IMR-90 (cell line): ENCODE results near the gene UGT1A4. TPM values are rescaled to one million over a fixed set of nuclear protein-coding genes. Genes with fewer than 3 reads are reported as not detected.
"Not testable (repeated sequence)": the region's sequence is repeated elsewhere in the genome, so short reads cannot be mapped to it uniquely, and the experiment has no call there.

Experiments used
- ATAC-seq: fragments of 200-7000 bp; cut with Tn5 transposase; 2 replicates; pipeline ENCODE4 v1.9.1; 2020; ENCODE audit warnings: low read depth, mild to moderate bottlenecking, moderate library complexity
- BruUV-seq: library from RNA; stranded (reverse); fragments of 400-500 nt; replicated peaks from 2 replicates; lab custom pipeline; 2021; lab: Mats Ljungman, UMichigan
- CTCF ChIA-PET: fragments of 300-600 bp; formaldehyde crosslinking; extraction: SDS; loops from one replicate; lab custom pipeline; 2021; ENCODE audit warnings: antibody characterized with exemption; lab: Yijun Ruan, JAX
- POLR2A ChIA-PET: fragments of 300-600 bp; sonication (Branson Sonifier 250); formaldehyde crosslinking; loops from one replicate; lab custom pipeline; 2022; ENCODE audit warnings: antibody characterized with exemption; ENCODE audit not compliant: unreplicated experiment; lab: Charles Lee
- DNase-seq: peaks from one replicate; pipeline ENCODE4 v3.0.0; 2013
- H2AFZ ChIP-seq: replicated peaks from 2 replicates; pipeline ENCODE3; 2013; ENCODE audit warnings: low read length, mild to moderate bottlenecking; ENCODE audit not compliant: poor library complexity
- H2AK5ac ChIP-seq: 2 replicates; pipeline ENCODE4 v1.6.1; 2013; ENCODE audit warnings: low read depth, low read length, inconsistent platforms
- H2AK9ac ChIP-seq: replicated peaks from 2 replicates; pipeline ENCODE3; 2013; ENCODE audit warnings: mild to moderate bottlenecking, low read depth, low read length, moderate library complexity; ENCODE audit not compliant: poor library complexity
- H2BK120ac ChIP-seq: 2 replicates; pipeline ENCODE4 v1.6.1; 2013; ENCODE audit warnings: low read depth, low read length, inconsistent platforms
- H2BK15ac ChIP-seq: 3 replicates; pipeline ENCODE4 v1.6.1; 2013; ENCODE audit warnings: low read depth, low read length, inconsistent platforms
- H2BK20ac ChIP-seq: 2 replicates; pipeline ENCODE4 v1.6.1; 2013; ENCODE audit warnings: low read depth, mild to moderate bottlenecking, inconsistent platforms, low read length, moderate library complexity
- H2BK5ac ChIP-seq: 2 replicates; pipeline ENCODE4 v1.6.1; 2013; ENCODE audit warnings: mild to moderate bottlenecking, low read depth, low read length, inconsistent platforms; ENCODE audit not compliant: poor library complexity, severe bottlenecking
- H3K14ac ChIP-seq: replicated peaks from 2 replicates; pipeline ENCODE4 v1.6.1; 2013; ENCODE audit warnings: low read depth, low read length, inconsistent platforms
- H3K18ac ChIP-seq: 2 replicates; pipeline ENCODE4 v1.6.1; 2013; ENCODE audit warnings: low read depth, low read length, control low read depth
- H3K23ac ChIP-seq: 2 replicates; pipeline ENCODE4 v1.6.1; 2013; ENCODE audit warnings: low read depth, low read length, inconsistent platforms
- H3K27ac ChIP-seq: 2 replicates; pipeline ENCODE4 v1.5.1; 2013; ENCODE audit warnings: mild to moderate bottlenecking, control low read depth, low read length; ENCODE audit not compliant: insufficient read depth
- H3K27me3 ChIP-seq: 2 replicates; pipeline ENCODE4 v1.6.1; 2013; ENCODE audit warnings: low read length; ENCODE audit not compliant: control insufficient read depth, insufficient read depth
- H3K36me3 ChIP-seq: 2 replicates; pipeline ENCODE4 v1.6.1; 2013; ENCODE audit warnings: low read length, mixed read lengths; ENCODE audit not compliant: control insufficient read depth, insufficient read depth
- H3K4ac ChIP-seq: 2 replicates; pipeline ENCODE4 v1.6.1; 2013; ENCODE audit warnings: low read depth, low read length, inconsistent platforms
- H3K4me1 ChIP-seq: 2 replicates; pipeline ENCODE4 v1.6.1; 2013; ENCODE audit warnings: low read length, mixed read lengths; ENCODE audit not compliant: control insufficient read depth, insufficient read depth
- H3K4me2 ChIP-seq: 2 replicates; pipeline ENCODE4 v1.6.1; 2013; ENCODE audit warnings: low read depth, mild to moderate bottlenecking, control low read depth, low read length, moderate library complexity
- H3K4me3 ChIP-seq: 2 replicates; pipeline ENCODE4 v1.5.1; 2013; ENCODE audit warnings: low read depth, mild to moderate bottlenecking, control low read depth, low read length, moderate library complexity; ENCODE audit not compliant: insufficient read depth
- H3K56ac ChIP-seq: 2 replicates; pipeline ENCODE4 v1.6.1; 2013; ENCODE audit warnings: low read length, inconsistent platforms; ENCODE audit not compliant: insufficient read depth; ENCODE audit errors: extremely low read depth
- H3K79me1 ChIP-seq, 2 experiments: 2 replicates each; pipeline ENCODE4 v1.6.1; 2013; ENCODE audit warnings: low read length in 2 of 2, inconsistent platforms in 1 of 2, low read depth in 1 of 2
- H3K9ac ChIP-seq: 2 replicates; pipeline ENCODE4 v1.6.1; 2013; ENCODE audit warnings: low read depth, low read length, control low read depth
- H3K9me1 ChIP-seq: 2 replicates; pipeline ENCODE4 v1.6.1; 2013; ENCODE audit warnings: low read length, inconsistent platforms; ENCODE audit not compliant: insufficient read depth
- H3K9me3 ChIP-seq: 2 replicates; pipeline ENCODE4 v1.6.1; 2013; ENCODE audit warnings: low read length; ENCODE audit not compliant: control insufficient read depth, insufficient read depth
- H4K20me1 ChIP-seq: 2 replicates; pipeline ENCODE4 v1.6.1; 2013; ENCODE audit warnings: low read length, inconsistent platforms; ENCODE audit not compliant: insufficient read depth
- H4K5ac ChIP-seq: 2 replicates; pipeline ENCODE4 v1.6.1; 2013; ENCODE audit warnings: mild to moderate bottlenecking, low read depth, low read length, control low read depth
- H4K8ac ChIP-seq, 2 experiments: 2 replicates each; pipeline ENCODE4 v1.6.1; 2013; ENCODE audit warnings: low read depth in 2 of 2, low read length in 2 of 2, control low read depth in 1 of 2, inconsistent platforms in 1 of 2
- H4K91ac ChIP-seq: 2 replicates; pipeline ENCODE4 v1.6.1; 2013; ENCODE audit warnings: low read depth, low read length, inconsistent platforms; ENCODE audit not compliant: insufficient read depth
- BHLHE40 ChIP-seq: fragments of 150-350 bp; IDR thresholded peaks from 2 replicates; pipeline ENCODE4 v1.6.1; 2016; ENCODE audit warnings: mild to moderate bottlenecking, low read depth, low read length
- MAFK ChIP-seq: IDR thresholded peaks from 2 replicates; pipeline ENCODE4 v1.6.1; 2012; ENCODE audit warnings: low read depth, low read length, improper control_type of control experiment
- POLR2A ChIP-seq: IDR thresholded peaks from 2 replicates; pipeline ENCODE4 v1.6.1; 2012; ENCODE audit warnings: mild to moderate bottlenecking, low read depth, low read length
- SMC3 ChIP-seq: fragments of 150-350 bp; IDR thresholded peaks from 2 replicates; pipeline ENCODE4 v1.6.1; 2016; ENCODE audit warnings: low read depth, mild to moderate bottlenecking, antibody characterized with exemption, low read length, moderate library complexity
- WGBS, 2 experiments: methylation state at CpG; one replicate each; pipeline versions ENCODE4 v1.1.5 to v1.1.7; 2013; ENCODE audit warnings: missing lambda C conversion rate in 2 of 2; ENCODE audit not compliant: insufficient read length in 1 of 2; ENCODE audit errors: extremely low coverage in 2 of 2; 5-methylcytosine and 5-hydroxymethylcytosine counted together
- dilution Hi-C: fragments of 300-500 bp; cut with HindIII; formaldehyde crosslinking; loops from one replicate; pipeline ENCODE4 v1.14.3; 2018; ENCODE audit warnings: low sequenced_read_pairs; ENCODE audit not compliant: unreplicated experiment
- in situ Hi-C: fragments of 300-500 bp; cut with MboI; formaldehyde crosslinking; loops from 3 replicates; pipeline ENCODE4 v1.14.3; 2019; ENCODE audit warnings: low sequenced_read_pairs, inconsistent platforms, mixed read lengths
- intact Hi-C: fragments of 100-400 bp; cut with micrococcal nuclease; formaldehyde crosslinking; loops from 2 replicates; pipeline ENCODE4 v1.10.0; 2022
- polyA plus RNA-seq, 3 experiments: library from polyadenylated mRNA; depleted of rRNA; stranded (reverse); fragments of >200 nt; gene quantifications; 2 replicates each; pipeline ENCODE4 v1.2.3, GENCODE V29; 2012; ENCODE audit warnings: low replicate concordance in 1 of 3
- total RNA-seq: library from RNA; depleted of rRNA; stranded (reverse); fragments of >200 nt; gene quantifications from 2 replicates; pipeline ENCODE4 v1.2.3, GENCODE V29; 2012
- TF ChIP-seq, protein P1 (sequence below): conservative IDR thresholded peaks from 2 replicates; pipeline ENCODE4 v1.5.1; 2012; ENCODE audit warnings: mild to moderate bottlenecking, low read depth, low read length, improper control_type of control experiment

Gene UGT1A4
- total and polyA plus RNA-seq, 2 of the 4 experiments (the other 2 are of a cell fraction), result not detected

GRCh38 chr2:233745073-233745755 is 26.7 kb downstream of the UGT1A4 start:
- Histone ChIP-seq H3K9ac (no peak overlapping the region), H2BK120ac (no peak overlapping the region), H3K36me3 (no peaks in the 10 kb centered on the region), H4K5ac (no peak overlapping the region), H4K91ac (no peak overlapping the region), H4K20me1 (no peaks in the 10 kb centered on the region), H3K14ac (no peak overlapping the region), H3K23ac (no peak overlapping the region), H3K27ac (no peak overlapping the region), H2AFZ (no peak overlapping the region), H2BK20ac (no peak overlapping the region), H3K4me3 (no peak overlapping the region), H3K9me1 (no peaks in the 10 kb centered on the region), H4K8ac (no peak overlapping the region), H2AK5ac (no peak overlapping the region), H3K79me1 (no peaks in the 10 kb centered on the region), H2BK15ac (no peak overlapping the region), H3K4me2 (no peak overlapping the region), H2AK9ac (no peak overlapping the region), H3K18ac (no peak overlapping the region), H3K9me3 (no peaks in the 10 kb centered on the region), H3K4me1 (no peaks in the 10 kb centered on the region), H2BK5ac (no peak overlapping the region), H3K27me3 (no peaks in the 10 kb centered on the region; the same call in 1 of the 2 replicates), H3K56ac (no peak overlapping the region), H3K4ac (no peak overlapping the region)
- POLR2A ChIA-PET, result no interaction called here
- intact Hi-C loops (no loop called here), dilution Hi-C loops (no loop called here), in situ Hi-C loops (no loop called here)
- CTCF ChIA-PET, result no interaction called here
- BruUV-seq, result no TSS peak
- ATAC-seq (no peak), DNase-seq (no peak)
- TF ChIP-seq POLR2A (no peak), MAFK (no peak), SMC3 (no peak), BHLHE40 (no peak)
- TF ChIP-seq, protein P1, sequence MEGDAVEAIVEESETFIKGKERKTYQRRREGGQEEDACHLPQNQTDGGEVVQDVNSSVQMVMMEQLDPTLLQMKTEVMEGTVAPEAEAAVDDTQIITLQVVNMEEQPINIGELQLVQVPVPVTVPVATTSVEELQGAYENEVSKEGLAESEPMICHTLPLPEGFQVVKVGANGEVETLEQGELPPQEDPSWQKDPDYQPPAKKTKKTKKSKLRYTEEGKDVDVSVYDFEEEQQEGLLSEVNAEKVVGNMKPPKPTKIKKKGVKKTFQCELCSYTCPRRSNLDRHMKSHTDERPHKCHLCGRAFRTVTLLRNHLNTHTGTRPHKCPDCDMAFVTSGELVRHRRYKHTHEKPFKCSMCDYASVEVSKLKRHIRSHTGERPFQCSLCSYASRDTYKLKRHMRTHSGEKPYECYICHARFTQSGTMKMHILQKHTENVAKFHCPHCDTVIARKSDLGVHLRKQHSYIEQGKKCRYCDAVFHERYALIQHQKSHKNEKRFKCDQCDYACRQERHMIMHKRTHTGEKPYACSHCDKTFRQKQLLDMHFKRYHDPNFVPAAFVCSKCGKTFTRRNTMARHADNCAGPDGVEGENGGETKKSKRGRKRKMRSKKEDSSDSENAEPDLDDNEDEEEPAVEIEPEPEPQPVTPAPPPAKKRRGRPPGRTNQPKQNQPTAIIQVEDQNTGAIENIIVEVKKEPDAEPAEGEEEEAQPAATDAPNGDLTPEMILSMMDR, result no peak
- WGBS, 2 experiments, result 29% methylated on average over 1 of the region's 5 CpGs; no CpG with 5 or more reads in 1 of the 2 experiments

- H2AK9ac ChIP-seq, H2AFZ ChIP-seq, H3K9ac ChIP-seq, dilution Hi-C loops, H3K79me1 ChIP-seq, H3K18ac ChIP-seq, in situ Hi-C loops, H3K23ac ChIP-seq, H3K27ac ChIP-seq, H2BK5ac ChIP-seq, H3K9me3 ChIP-seq, CTCF ChIA-PET, H4K8ac ChIP-seq, BruUV-seq, H3K9me1 ChIP-seq, H4K20me1 ChIP-seq, H4K91ac ChIP-seq, H3K36me3 ChIP-seq, ATAC-seq, H3K4ac ChIP-seq, H4K5ac ChIP-seq, H2BK15ac ChIP-seq, H3K4me1 ChIP-seq, H3K56ac ChIP-seq, H3K4me2 ChIP-seq, DNase-seq, H3K27me3 ChIP-seq, POLR2A ChIA-PET, H2BK20ac ChIP-seq, H2AK5ac ChIP-seq, H3K4me3 ChIP-seq, H3K14ac ChIP-seq, H2BK120ac ChIP-seq, intact Hi-C loops: not testable (repeated sequence)
- WGBS, 2 experiments, result no CpG with 5 or more reads among the region's 2 CpGs
Measured at GRCh38 chr2:233745838-233746237, 27.3 kb downstream of the UGT1A4 start.
